GM12865 (cell line): ENCODE data around the gene EDARADD.

ENCODE experiments used
- DNase-seq: peaks from one replicate; pipeline ENCODE4 v3.0.0; 2010; ENCODE audit warnings: low read depth
- H3K4me3 ChIP-seq: 2 replicates; pipeline ENCODE4 v1.5.1; 2011; ENCODE audit warnings: mild to moderate bottlenecking, low read depth, low read length, control low read depth
- CTCF ChIP-seq: IDR thresholded peaks from 2 replicates; pipeline ENCODE4 v1.5.1; 2011; ENCODE audit warnings: low read length, control low read depth, low read depth, inconsistent platforms; ENCODE audit not compliant: insufficient read depth; ENCODE audit errors: missing control alignments

Gene EDARADD

GRCh38 chr1:236400061-236400603, 6.0 kb downstream of the EDARADD start:
- TF ChIP-seq CTCF = no peak
- no peak overlapping the region for H3K4me3 ChIP-seq
- DNase-seq = no peak

GRCh38 chr1:236401698-236402097, 7.6 kb downstream of the EDARADD start:
- H3K4me3 ChIP-seq = no peak overlapping the region
- no peak for DNase-seq
- TF ChIP-seq CTCF = no peak

GRCh38 chr1:236403905-236404696, 10.0 kb downstream of the EDARADD start:
- H3K4me3 ChIP-seq = no peak overlapping the region
- no peak for TF ChIP-seq CTCF
- no peak for DNase-seq

GRCh38 chr1:236407059-236407458, 13.0 kb downstream of the EDARADD start:
- TF ChIP-seq CTCF = no peak
- H3K4me3 ChIP-seq = no peak overlapping the region
- DNase-seq = no peak

- H3K4me3 ChIP-seq = no peak overlapping the region
- no peak for TF ChIP-seq CTCF
- DNase-seq = no peak
Observed at GRCh38 chr1:236413688-236414087, 19.6 kb downstream of the EDARADD start.

GRCh38 chr1:236416165-236416564, 22.1 kb downstream of the EDARADD start:
- DNase-seq = no peak
- no peak for TF ChIP-seq CTCF
- H3K4me3 ChIP-seq = no peak overlapping the region
